ENCODE results near the gene SLC6A11. TPM values are rescaled to one million over a fixed set of nuclear protein-coding genes. Genes with fewer than 3 reads are reported as not detected.

The SLC6A11 gene
- total and polyA plus RNA-seq, 2 donors (not counting 3 experiments of a cell fraction or from before 2014, with no cell fraction given), result not detected

DNA sequence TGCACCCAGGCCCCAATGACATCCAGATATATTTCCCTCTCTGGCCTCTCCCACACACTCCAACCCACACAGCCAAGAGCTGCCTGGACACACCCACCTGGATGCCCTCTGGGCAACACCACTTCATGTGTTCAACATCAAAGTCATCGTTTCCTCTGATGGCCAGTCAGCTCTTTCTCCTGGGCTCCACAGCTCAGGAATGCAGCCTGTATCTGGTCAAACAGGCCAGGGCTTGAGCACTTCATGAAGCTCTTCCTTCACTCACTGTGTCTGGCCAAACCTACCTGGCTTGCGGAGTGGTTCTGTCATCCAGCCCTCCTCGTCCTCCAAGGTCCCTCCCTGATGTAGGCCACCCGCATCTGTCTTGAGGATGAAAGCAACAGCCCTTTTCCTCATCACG is 35.8 kb upstream of the SLC6A11 start:
- Histone ChIP-seq H3K9me1 (replicated peaks; ENCODE audit: control insufficient read depth, extremely low read depth, insufficient read depth, low read length) (no peaks in the 10 kb centered on the region), H3K4me1 (ENCODE audit: control insufficient read depth, extremely low read depth, insufficient read depth, low read length) (peaks cover 3% of the 10 kb centered on the region), H2AFZ (ENCODE audit: low read depth, low read length) (no peak overlapping the region), H4K20me1 (replicated peaks; ENCODE audit: control insufficient read depth, extremely low read depth, insufficient read depth, low read length) (no peaks in the 10 kb centered on the region), H3K9me3 (replicated peaks; ENCODE audit: control insufficient read depth, insufficient read depth, low read length) (no peaks in the 10 kb centered on the region), H3K4me2 (ENCODE audit: insufficient read depth, low read length) (no peak overlapping the region), H3K79me2 (ENCODE audit: control insufficient read depth, insufficient read depth, low read length) (no peaks in the 10 kb centered on the region), H3K27me3 (ENCODE audit: control insufficient read depth in 2 of 2, insufficient read depth in 2 of 2, low read length in 2 of 2) (no peaks in the 10 kb centered on the region), H3K9ac (replicated peaks; ENCODE audit: extremely low read depth, insufficient read depth, low read length) (no peak overlapping the region), H3K36me3 (ENCODE audit: control insufficient read depth in 2 of 2, extremely low read depth in 1 of 2, insufficient read depth in 2 of 2, low read length in 2 of 2) (no peaks in the 10 kb centered on the region), H3K4me3 (replicated peaks in 1 of 3; ENCODE audit: insufficient read depth in 1 of 3, low read depth in 1 of 3, low read length in 3 of 3) (no peak overlapping the region), H3K27ac (ENCODE audit: insufficient read depth, low read depth, low read length) (no peak overlapping the region)
- intact Hi-C loops (cut with micrococcal nuclease) (no loop called here), dilution Hi-C loops (cut with MboI; ENCODE audit: extremely low pct_ligation_motif_present, low sequenced_read_pairs) (no loop called here)
- BruUV-seq (replicated peaks), result no TSS peak
- ChIA-PET POLR2A (no interaction called here), CTCF (no interaction called here)
- TF ChIP-seq FOS (IDR thresholded peaks at IDR 0.05; ENCODE audit: borderline replicate concordance, insufficient read depth, low read length) (no peak), MYC (IDR thresholded peaks at IDR 0.05; ENCODE audit: low read depth, low read length) (no peak), POLR2AphosphoS5 (IDR thresholded peaks at IDR 0.05; ENCODE audit: insufficient read depth, low read depth, low read length) (no peak), MAX (IDR thresholded peaks at IDR 0.05; ENCODE audit: insufficient read depth, insufficient read length) (no peak), EZH2 (IDR thresholded peaks at IDR 0.05; ENCODE audit: borderline replicate concordance, low read depth, low read length, severe bottlenecking) (no peak)
- no peak for DNase-seq (ENCODE audit: low read depth, low spot score)
- no peak for FAIRE-seq

- BruUV-seq (replicated peaks), result no TSS peak
- no peak overlapping the region for H3K4me3 ChIP-seq (replicated peaks in 1 of 3; ENCODE audit: insufficient read depth in 1 of 3, low read depth in 1 of 3, low read length in 3 of 3)
- H3K79me2 ChIP-seq (ENCODE audit: control insufficient read depth, insufficient read depth, low read length), result no peaks in the 10 kb centered on the region
- no peaks in the 10 kb centered on the region for H3K9me1 ChIP-seq (replicated peaks; ENCODE audit: control insufficient read depth, extremely low read depth, insufficient read depth, low read length)
- POLR2A ChIA-PET, result no interaction called here
- CTCF ChIA-PET, result no interaction called here
- no peaks in the 10 kb centered on the region for H3K36me3 ChIP-seq (ENCODE audit: control insufficient read depth in 2 of 2, extremely low read depth in 1 of 2, insufficient read depth in 2 of 2, low read length in 2 of 2)
- H3K9ac ChIP-seq (replicated peaks; ENCODE audit: extremely low read depth, insufficient read depth, low read length), result no peak overlapping the region
- H4K20me1 ChIP-seq (replicated peaks; ENCODE audit: control insufficient read depth, extremely low read depth, insufficient read depth, low read length), result no peaks in the 10 kb centered on the region
- no peaks in the 10 kb centered on the region for H3K27me3 ChIP-seq (ENCODE audit: control insufficient read depth in 2 of 2, insufficient read depth in 2 of 2, low read length in 2 of 2)
- H3K27ac ChIP-seq (ENCODE audit: insufficient read depth, low read depth, low read length), result no peak overlapping the region
- no peak overlapping the region for H3K4me2 ChIP-seq (ENCODE audit: insufficient read depth, low read length)
- FAIRE-seq (no peak), DNase-seq (ENCODE audit: low read depth, low spot score) (no peak)
- intact Hi-C loops (cut with micrococcal nuclease) (no loop called here), dilution Hi-C loops (cut with MboI; ENCODE audit: extremely low pct_ligation_motif_present, low sequenced_read_pairs) (no loop called here)
- H3K4me1 ChIP-seq (ENCODE audit: control insufficient read depth, extremely low read depth, insufficient read depth, low read length), result peaks cover 3% of the 10 kb centered on the region
- no peaks in the 10 kb centered on the region for H3K9me3 ChIP-seq (replicated peaks; ENCODE audit: control insufficient read depth, insufficient read depth, low read length)
- TF ChIP-seq FOS (IDR thresholded peaks at IDR 0.05; ENCODE audit: borderline replicate concordance, insufficient read depth, low read length), result no peak
- no peak for TF ChIP-seq MYC (IDR thresholded peaks at IDR 0.05; ENCODE audit: low read depth, low read length)
- H2AFZ ChIP-seq (ENCODE audit: low read depth, low read length), result no peak overlapping the region
Measured at GRCh38 chr3:10780922-10781321, 35.1 kb upstream of the SLC6A11 start.
